HT1080 (cell line): Measurements from ENCODE around the gene YDJC. TPM values are rescaled to one million over a fixed set of nuclear protein-coding genes. Genes with fewer than 3 reads are reported as not detected.
"Not testable (repeated sequence)": the region's sequence is repeated elsewhere in the genome, so short reads cannot be mapped to it uniquely, and the experiment has no call there.

ENCODE experiments used
- DNase-seq: peaks from one replicate; pipeline ENCODE4 v3.0.0-alpha.2; 2015; ENCODE audit warnings: low read depth
- total RNA-seq: library from RNA; depleted of rRNA; stranded (reverse); fragments of >200 nt; shearing (Covaris generic); gene quantifications from 2 replicates; pipeline ENCODE4 v1.2.3, GENCODE V29; 2014

YDJC gene
- total RNA-seq, 1 experiment from 2014 or later: 77.4 TPM

DNA sequence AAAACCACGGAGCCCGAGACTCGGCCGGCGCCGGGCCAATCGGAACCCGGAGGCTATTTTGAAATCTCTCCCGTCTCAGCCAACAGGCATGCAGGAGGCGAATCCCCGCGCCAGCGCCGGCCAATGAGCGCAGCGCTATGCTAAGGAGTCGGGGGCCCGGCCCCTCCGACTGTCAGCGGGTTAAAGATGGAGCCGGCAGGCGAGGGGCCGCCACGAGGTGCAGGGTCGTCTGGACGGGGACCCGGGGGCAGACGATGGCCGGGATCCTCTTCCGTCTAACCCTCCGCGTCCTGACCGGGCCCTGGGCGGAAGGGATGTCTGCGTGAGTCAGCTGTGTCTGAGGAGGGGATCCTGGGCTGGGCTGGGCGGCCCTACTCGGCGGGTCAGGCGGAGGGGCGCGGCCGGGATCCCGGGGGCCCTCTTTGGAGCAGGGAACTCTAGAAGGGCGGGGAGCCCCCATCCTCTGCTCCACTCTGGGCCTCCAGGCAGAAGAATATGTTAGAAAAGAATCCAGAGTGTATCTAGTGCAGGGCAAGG, 22.3 kb upstream of the YDJC start:
- peak; percentile 88 for DNase-seq

DNA sequence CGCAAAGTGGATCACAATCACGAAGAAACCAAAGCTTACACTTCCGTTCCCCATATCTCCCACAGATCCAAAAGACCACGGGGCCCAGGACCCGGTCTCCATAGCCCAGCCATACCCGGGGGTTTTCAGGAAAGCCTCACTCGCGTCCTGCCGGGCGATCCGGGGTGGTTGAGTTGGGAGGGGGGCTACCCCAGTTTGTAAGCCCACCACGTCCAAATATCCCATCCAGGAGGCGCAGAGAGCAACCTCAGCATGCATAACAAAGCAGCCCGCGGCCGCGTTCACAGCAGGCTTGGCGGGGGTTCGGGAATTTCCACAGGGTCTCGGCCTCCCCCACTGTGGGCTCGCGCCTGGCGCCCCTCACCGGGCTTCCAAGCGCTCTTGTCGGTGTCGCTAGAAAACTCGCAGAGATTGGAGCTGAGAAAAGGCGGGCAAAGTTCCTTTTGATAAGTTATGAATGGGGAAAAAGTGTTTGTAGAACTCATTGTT, 21.7 kb upstream of the YDJC start:
- no peak for DNase-seq

- DNase-seq: no peak
Observed at GRCh38 chr22:21650823-21651520, 21.1 kb upstream of the YDJC start.

GRCh38 chr22:21650280-21650679, 20.5 kb upstream of the YDJC start:
- no peak for DNase-seq

DNA sequence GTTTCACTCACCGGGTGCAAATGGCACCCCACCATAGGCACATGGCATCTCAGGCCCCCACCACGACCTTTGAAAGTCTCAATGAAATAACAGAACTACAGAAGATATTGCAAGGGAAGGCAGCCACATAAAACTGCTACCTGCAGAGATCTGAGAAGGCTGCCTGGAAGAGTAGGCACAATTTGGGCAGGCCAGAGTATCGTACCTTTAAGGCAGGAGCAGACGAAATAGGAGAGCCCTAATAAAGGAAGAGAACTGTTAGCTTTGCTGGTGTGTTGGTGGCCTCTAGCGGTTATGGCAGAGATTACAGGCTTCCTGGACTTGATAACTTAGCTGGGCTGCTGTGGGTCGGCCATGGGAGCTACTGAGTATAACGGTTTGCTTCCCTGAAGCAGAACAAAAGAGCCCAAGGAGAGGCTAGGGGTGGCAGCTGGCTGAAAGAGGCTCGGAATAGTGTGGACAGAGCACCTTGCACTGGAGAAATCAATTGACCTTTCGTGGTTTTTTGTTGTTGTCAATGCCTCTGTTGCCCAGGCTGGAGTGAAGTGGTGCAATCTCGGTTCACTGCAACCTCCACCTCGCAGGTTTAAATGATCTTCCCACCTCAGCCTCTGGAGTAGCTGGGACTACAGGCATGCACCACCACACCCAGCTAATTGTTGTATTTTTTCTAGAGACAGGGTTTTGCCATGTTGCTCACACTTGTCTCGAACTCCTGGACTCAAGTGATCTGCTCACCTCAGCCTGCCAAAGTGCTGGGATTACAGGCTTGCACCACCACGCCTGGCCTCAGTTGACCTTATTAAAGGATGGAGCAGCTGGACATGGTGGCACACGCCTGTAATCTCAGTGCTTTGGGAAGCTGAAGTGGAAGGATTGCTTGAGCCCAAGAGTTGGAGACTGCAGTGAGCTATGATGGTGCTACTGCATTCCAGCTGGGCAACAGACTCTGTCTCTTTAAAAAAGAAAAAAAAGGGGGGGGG, 17.1 kb upstream of the YDJC start:
- DNase-seq: peak; percentile 67

DNA sequence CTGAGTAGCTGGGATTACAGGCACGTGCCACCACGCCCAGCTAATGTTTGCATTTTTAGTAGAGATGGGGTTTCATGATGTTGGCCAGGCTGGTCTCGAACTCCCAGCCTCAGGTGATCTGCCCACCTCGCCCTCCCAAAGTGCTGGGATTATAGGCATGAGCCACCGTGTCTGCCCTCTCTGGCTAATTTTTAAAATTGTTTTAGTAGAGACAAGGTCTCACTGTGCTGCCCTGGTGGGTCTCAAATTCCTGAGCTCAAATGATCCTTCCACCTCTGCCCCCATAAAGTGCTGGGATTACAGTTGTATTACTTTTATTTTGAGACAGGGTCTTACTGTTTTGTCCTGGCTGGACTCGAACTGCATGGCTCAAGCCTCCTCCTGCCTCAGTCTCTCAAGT, 15.7 kb upstream of the YDJC start:
- DNase-seq: not testable (repeated sequence)

- DNase-seq: no peak
Observed at GRCh38 chr22:21643533-21644357, 13.9 kb upstream of the YDJC start.

DNA sequence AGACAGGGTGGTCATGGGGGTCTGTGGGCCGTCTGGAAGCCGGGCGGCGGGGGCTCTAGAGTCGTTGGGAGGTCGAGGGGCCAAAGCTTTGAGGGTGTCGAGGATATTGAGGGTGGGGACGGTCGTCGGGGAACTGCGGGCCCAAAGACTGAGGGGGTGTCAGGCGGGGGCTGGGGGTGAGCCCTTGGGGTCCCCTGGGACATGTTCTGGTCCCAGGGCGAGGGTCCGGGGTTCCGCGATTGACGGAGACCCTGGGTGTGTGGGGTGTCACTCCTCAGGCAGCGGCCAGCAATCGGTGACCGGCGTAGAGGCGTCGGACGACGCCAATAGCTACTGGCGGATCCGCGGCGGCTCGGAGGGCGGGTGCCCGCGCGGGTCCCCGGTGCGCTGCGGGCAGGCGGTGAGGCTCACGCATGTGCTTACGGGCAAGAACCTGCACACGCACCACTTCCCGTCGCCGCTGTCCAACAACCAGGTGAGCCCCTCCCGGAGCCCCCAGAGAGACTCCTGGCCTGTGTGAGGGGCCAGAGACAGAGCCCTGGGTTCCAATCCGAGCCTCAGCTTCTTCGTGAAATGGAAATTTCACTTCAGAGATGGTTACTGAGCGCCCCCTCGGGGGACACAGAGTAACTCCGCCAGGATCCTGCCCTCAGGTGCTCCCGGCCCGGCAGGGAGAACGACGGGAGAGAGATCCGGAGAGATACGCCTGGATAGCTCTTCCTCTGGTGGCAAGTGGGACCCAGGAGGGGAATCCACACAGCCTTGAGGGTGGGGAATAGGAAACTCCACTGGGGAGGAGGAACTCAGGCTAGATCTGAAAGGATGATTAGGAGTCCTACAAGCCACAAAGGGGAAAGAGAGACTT, 13.0 kb upstream of the YDJC start:
- DNase-seq: peak; percentile 59

DNA sequence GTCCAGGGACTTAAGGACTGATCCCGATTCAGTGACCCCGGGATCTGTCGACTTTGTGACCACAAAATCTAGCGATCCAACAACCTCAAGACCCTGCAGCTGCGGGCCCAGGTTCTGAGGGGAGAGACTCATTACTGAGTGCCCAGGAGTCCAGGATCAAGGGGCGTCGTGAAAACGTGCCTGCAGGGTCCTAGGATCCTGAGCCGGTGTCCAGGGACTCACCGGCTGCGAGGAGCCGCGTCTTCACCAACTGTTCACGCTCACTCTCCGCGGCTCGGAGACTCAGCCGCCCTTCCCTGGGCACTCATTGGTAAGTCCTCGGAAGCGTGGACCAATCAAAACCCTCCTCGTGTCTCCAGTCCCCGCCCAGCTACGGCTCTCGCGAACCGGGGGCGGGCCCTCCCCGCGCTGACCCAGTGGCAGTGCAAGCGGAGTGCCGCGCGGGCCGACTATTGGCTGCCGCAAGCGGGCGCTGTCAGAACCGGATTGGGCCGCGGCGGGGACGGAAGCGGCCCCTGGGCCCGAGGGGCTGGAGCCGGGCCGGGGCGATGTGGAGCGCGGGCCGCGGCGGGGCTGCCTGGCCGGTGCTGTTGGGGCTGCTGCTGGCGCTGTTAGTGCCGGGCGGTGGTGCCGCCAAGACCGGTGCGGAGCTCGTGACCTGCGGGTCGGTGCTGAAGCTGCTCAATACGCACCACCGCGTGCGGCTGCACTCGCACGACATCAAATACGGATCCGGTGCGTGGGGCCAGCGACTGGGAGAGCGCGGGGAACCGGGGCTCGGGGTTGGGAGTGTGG, 12.2 kb upstream of the YDJC start, which contains the start of gene SDF2L1:
Gene SDF2L1 (plus strand): TSS at position 514 of the 795 bp plus-strand sequence. CDS start 35 bp downstream, at position 549.
- peak; percentile 99 for DNase-seq

- DNase-seq: peak; percentile 57
Observed at GRCh38 chr22:21641417-21641788, 11.6 kb upstream of the YDJC start.

DNA sequence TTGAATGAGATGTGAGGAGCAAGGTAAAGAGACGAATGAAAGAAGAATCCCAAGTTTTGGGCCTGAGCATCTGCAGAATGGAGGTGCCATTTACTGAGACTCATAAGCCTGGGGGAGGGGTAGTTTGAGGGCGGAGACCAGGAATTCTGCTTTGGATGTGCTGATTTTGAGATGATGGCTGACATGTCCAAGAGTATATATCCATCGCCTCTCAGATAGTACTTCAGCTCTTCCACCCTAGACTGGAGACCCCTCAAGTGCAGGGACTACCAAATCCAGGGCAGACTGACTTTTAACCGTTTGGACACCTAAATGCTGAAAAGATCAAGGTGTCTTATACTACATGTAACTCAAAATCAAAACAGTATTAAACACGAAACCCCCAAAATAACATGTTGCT, 11.0 kb upstream of the YDJC start:
- DNase-seq: no peak

DNA sequence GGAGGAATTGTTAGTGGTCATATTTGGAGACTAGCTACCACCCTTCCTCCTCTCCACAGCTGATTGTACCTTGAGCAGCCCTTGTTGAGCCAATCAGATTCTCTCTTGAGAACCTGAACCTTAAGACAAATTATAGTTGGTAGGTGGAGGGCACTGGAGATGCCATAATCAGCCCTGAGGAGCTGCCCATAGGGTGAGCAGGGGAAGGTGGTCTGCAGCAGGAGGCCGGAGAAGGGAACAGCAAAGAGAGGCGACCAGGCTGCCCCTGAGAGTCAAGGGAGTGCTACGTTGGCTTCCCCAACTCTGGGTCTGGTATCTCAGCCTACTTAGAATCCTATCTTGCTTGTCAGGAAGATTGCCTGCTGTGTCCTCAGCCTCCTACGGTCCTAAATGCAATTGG, 9.5 kb upstream of the YDJC start:
- DNase-seq: no peak

GRCh38 chr22:21637450-21637849, 7.6 kb upstream of the YDJC start:
- not testable (repeated sequence) for DNase-seq

DNA sequence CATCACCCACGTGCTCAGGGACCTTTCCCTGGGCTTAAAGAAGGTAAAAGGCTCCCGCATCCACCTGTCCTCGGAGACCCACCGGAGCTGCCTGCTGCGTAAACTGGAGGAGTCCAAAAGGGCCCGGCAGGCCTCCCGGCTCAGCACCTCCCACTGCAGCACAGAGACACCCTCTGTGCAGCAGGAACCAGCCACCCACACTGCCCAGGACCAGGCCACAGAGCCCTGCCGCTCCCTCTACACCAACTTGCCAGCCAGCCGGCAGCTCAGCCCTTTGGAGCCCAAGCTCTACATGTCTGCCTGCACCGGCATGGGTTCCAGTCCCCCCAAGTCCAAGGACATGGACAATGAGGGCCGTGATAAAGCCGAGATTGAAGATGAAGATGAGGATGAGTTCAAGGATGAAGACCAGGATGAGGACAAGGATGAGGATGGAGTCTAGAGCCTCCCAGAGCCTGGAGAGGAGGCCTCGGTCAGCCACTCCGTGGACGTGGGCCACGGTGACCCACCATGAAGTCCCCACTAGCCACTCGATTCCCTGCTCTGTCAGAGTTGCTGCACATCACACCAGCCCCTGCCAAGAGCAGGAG, 6.9 kb upstream of the YDJC start:
- DNase-seq: no peak

DNA sequence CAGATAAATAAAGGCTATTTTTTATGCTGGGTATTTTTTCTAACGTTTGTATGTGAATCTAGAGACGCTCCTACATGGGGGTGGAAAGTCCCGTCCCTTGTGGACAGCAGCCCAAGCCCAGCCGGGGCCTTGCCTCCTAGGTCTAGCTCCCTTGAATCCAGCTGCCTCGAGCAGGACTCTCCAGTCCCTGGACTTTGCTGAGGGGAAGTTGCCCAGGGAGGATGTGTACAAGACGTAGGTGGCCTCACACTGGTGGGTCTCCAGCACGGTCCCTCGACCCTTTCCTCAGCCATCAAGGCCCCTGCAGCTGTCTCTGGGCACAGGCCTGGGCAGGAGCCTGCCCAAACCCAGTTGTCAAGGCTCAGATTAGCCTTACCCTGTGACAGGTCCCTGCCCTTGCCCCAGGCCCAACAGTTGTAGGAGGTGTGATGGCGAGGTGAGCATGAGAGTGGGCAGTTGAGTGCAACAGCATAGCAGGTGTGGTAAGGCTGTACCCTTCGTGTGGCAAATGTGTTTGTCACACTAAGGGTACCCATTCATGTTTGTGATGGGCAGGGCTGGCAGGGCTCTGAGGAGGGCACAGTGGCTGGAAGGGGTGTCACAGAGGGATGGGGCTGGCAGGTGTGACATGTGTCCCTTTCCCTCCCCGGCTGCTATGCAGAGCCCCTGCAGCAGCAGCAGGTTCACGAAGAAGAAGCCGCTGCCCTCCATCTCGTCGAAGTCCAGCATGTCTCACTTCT, 6.1 kb upstream of the YDJC start:
- DNase-seq: no peak

- no peak for DNase-seq
Observed at GRCh38 chr22:21634844-21635243, 5.0 kb upstream of the YDJC start.

DNA sequence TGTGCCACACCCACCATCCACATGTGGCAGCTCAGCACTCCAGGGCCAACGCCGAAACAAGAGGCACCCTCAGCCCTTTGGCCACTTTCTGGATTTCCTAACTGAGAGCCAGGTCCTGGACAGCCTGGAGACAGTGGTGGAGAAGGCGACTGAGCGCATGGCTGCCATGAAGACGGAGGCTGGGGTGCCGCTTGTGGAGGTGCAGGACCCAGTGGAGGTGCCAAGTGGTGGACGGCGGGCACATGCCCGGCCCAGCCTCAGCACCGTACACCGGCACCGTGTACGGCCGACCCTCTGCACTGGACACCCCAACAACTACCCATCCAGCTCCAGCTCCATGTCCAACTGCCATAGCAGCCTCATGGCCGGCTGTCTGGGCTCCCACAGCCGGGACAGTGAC, 4.3 kb upstream of the YDJC start:
- no peak for DNase-seq

DNA sequence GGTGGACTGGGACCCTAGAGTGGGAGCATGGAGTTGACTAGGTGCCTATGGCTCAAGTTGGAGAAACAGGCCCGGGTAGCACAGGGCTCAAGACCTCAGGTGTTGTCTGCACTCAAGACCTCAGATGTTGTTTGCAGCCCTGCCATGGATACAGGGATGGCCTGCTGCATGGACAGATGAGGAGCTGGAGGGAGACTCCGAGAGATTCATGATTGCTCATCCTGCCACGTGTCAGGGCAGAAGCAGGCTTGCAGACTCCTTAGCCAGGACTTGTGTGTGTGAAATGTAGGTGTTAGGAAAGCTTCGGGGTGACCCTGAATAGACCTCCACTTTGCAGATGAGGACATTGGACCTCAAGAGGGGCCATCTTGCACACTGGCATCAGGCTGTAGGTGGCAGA, 3.7 kb upstream of the YDJC start:
- DNase-seq: no peak
